Uterus (tissue), 4 donors: ENCODE results near the gene ELK3. TPM values are rescaled to one million over a fixed set of nuclear protein-coding genes. Genes with fewer than 3 reads are reported as not detected.

Source experiments
- DNase-seq, 2 donors: peaks; one replicate each; pipeline ENCODE4 v3.0.0-alpha.2; 2019 to 2020
- H3K27ac ChIP-seq, 2 donors: fragments of 200-600 bp; sonication (generic); 1 replicate in 1 of 2; 2 replicates in 1 of 2; pipeline ENCODE4 v1.5.1; 2016 to 2018
- H3K27me3 ChIP-seq, 2 donors: fragments of 200-600 bp; sonication (generic); one replicate each; pipeline ENCODE4 v1.5.1; 2018 to 2019; ENCODE audit warnings: control low read depth in 1 of 2
- H3K36me3 ChIP-seq, 2 donors: fragments of 200-600 bp; sonication (generic); one replicate each; pipeline ENCODE4 v1.5.1; 2019; ENCODE audit warnings: control low read depth in 1 of 2
- H3K4me1 ChIP-seq, 2 donors: fragments of 200-600 bp; sonication (generic); one replicate each; pipeline ENCODE4 v1.5.1; 2018 to 2019; ENCODE audit warnings: control low read depth in 1 of 2
- H3K4me3 ChIP-seq, 2 donors: fragments of 200-600 bp; sonication (generic); 1 replicate in 1 of 2; 2 replicates in 1 of 2; pipeline ENCODE4 v1.5.1; 2018 to 2019; ENCODE audit warnings: mild to moderate bottlenecking in 1 of 2
- H3K9me3 ChIP-seq, 2 donors: fragments of 200-600 bp; sonication (generic); one replicate each; pipeline ENCODE4 v1.5.1; 2019; ENCODE audit warnings: control low read depth in 1 of 2
- CTCF ChIP-seq, 4 experiments: fragments of 200-600 bp in 2 of 4; fragments of 450-650 bp in 2 of 4; sonication (generic) in 2 of 4; IDR thresholded peaks; one replicate each; pipeline ENCODE4 v1.5.1; 2016 to 2019; ENCODE audit warnings: antibody characterized with exemption in 4 of 4, mild to moderate bottlenecking in 2 of 4, moderate library complexity in 1 of 4
- POLR2A ChIP-seq, 2 donors: fragments of 450-650 bp; IDR thresholded peaks; one replicate each; pipeline ENCODE4 v1.6.1; 2016; ENCODE audit warnings: antibody characterized with exemption in 2 of 2, mild to moderate bottlenecking in 1 of 2, moderate library complexity in 1 of 2
- intact Hi-C: fragments of 100-400 bp; cut with DNase I; formaldehyde crosslinking; loops from one replicate; pipeline ENCODE4 v1.15.1; 2023; ENCODE audit warnings: low total_unique reads
- total RNA-seq, 4 donors: library from RNA; depleted of rRNA in 3 of 4; stranded (reverse); fragments of >200 nt in 3 of 4; gene quantifications; one replicate each; pipeline versions ENCODE4 v1.1.0 to v1.2.4, GENCODE V29; 2014 to 2023
- donor health status: DM: yes; HTN: yes; CAD: no.

Gene ELK3
- total RNA-seq, 4 donors from 2014 or later = 36.8 to 81.1 (median 44.9) TPM

- Histone ChIP-seq H3K27ac (peak overlapping the region; percentile 89 to 93), H3K9me3 (no peaks in the 10 kb centered on the region), H3K4me1 (peaks cover 4 to 12% of the 10 kb centered on the region in 2 donors), H3K36me3 (peaks cover 0 to under 1% of the 10 kb centered on the region in 2 donors), H3K4me3 (peak overlapping the region; percentile 78 to 82), H3K27me3 (no peaks in the 10 kb centered on the region)
- TF ChIP-seq CTCF (IDR thresholded peaks at IDR 0.05) = no peak
- TF ChIP-seq POLR2A (IDR thresholded peaks at IDR 0.05) = no peak
- no peak for DNase-seq
- intact Hi-C loops = no loop called here
These were observed 358 bp downstream of the ELK3 start for GRCh38 chr12:96194576-96194889.

- Histone ChIP-seq H3K4me1 (peaks cover 4 to 12% of the 10 kb centered on the region in 2 donors), H3K4me3 (peak overlapping the region; percentile 78 to 82)
- peak; percentile 50 to 70 for DNase-seq
These were observed 1.0 kb downstream of the ELK3 start for GRCh38 chr12:96194971-96195844.

DNA sequence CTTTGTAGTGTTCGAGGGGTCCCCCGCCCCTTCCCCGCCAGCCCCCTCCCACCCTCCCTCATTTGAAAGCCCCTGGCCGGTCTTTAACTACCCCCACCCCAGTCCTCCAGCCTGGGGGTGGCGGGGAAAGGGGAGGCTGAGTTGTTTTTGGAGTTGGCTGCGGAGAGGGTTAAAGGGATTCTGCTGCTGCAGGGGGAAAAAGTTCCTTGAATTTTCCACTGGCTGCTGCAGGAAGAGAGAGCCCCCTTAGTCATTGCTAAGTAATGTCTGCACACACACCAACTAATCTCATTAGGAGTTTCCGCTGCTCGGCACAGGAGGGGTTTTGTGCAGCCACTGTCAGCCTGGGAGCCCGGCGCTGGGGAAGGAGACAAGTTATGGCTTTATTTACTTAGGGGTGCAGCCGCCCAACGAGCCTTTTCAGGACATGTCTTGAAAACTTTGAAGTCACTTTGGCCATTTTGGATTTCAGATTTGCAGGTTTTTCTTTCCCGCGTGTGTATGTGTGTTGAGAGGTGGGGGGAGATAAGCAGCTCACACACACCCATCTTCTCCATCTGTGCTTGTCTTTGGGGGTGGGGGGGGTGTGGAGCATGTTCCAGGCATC is 1.8 kb downstream of the ELK3 start:
- peaks cover 4 to 12% of the 10 kb centered on the region in 2 donors for H3K4me1 ChIP-seq
- intact Hi-C loops = no loop called here
- peak overlapping the region; percentile 89 to 93 for H3K27ac ChIP-seq

More at GRCh38 chr12:96194971-96195844, 1.0 kb downstream of the ELK3 start:
- TF ChIP-seq CTCF (IDR thresholded peaks at IDR 0.05) (no peak), POLR2A (IDR thresholded peaks at IDR 0.05) (no peak)
- Histone ChIP-seq H3K27me3 (no peaks in the 10 kb centered on the region), H3K36me3 (peaks cover 0 to 2% of the 10 kb centered on the region in 2 donors), H3K27ac (peak overlapping the region; percentile 89 to 93), H3K9me3 (no peaks in the 10 kb centered on the region)
- intact Hi-C loops = no loop called here

DNA sequence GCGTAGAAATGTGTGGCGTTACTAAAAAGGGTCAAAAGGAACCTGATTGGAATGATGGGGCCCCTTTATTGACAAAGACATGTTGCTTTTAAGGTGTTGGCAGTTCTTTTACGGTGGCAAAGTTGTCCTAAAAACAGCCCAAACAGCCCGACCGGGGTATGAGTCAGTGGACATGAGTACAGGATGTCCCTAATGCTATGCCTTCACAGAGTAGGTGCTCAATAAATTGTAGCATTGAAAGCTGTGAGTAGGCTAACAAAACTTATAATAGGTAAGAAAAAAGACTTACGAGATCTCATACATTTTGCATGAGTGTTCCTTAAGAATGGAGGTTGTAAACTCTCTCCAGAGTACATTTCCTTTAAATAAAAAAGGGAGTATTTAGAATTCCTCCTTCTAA is 2.6 kb downstream of the ELK3 start:
- TF ChIP-seq POLR2A (IDR thresholded peaks at IDR 0.05) (no peak), CTCF (IDR thresholded peaks at IDR 0.05) (no peak)
- DNase-seq = peak in 1 of 2 donors; percentile 42
- H3K27ac ChIP-seq = peak overlapping the region; percentile 89 to 93
- H3K9me3 ChIP-seq = no peaks in the 10 kb centered on the region
- H3K4me3 ChIP-seq = no peak overlapping the region
- H3K36me3 ChIP-seq = peaks cover 0 to 2% of the 10 kb centered on the region in 2 donors
- H3K4me1 ChIP-seq = peaks cover 4 to 12% of the 10 kb centered on the region in 2 donors
- intact Hi-C loops = no loop called here
- no peaks in the 10 kb centered on the region for H3K27me3 ChIP-seq

More for the DNA sequence above, 1.8 kb downstream of the ELK3 start:
- no peaks in the 10 kb centered on the region for H3K9me3 ChIP-seq
- no peak for TF ChIP-seq POLR2A (IDR thresholded peaks at IDR 0.05)
- no peak for TF ChIP-seq CTCF (IDR thresholded peaks at IDR 0.05)
- peaks cover 0 to 2% of the 10 kb centered on the region in 2 donors for H3K36me3 ChIP-seq
- peak overlapping the region; percentile 78 to 82 for H3K4me3 ChIP-seq
- peak; percentile 27 to 47 for DNase-seq
- H3K27me3 ChIP-seq = no peaks in the 10 kb centered on the region
